IPS-NIHi7 (cell line): ENCODE results near the gene HSPA6.
"Not testable (repeated sequence)": the region's sequence is repeated elsewhere in the genome, so short reads cannot be mapped to it uniquely, and the experiment has no call there.

Experiments used
- DNase-seq: peaks from one replicate; pipeline ENCODE4 v3.0.0; 2012; ENCODE audit warnings: mixed read lengths; ENCODE audit errors: extremely low spot score

Gene HSPA6

GRCh38 chr1:161532644-161533567 is 8.6 kb downstream of the HSPA6 start:
- not testable (repeated sequence) for DNase-seq

DNA sequence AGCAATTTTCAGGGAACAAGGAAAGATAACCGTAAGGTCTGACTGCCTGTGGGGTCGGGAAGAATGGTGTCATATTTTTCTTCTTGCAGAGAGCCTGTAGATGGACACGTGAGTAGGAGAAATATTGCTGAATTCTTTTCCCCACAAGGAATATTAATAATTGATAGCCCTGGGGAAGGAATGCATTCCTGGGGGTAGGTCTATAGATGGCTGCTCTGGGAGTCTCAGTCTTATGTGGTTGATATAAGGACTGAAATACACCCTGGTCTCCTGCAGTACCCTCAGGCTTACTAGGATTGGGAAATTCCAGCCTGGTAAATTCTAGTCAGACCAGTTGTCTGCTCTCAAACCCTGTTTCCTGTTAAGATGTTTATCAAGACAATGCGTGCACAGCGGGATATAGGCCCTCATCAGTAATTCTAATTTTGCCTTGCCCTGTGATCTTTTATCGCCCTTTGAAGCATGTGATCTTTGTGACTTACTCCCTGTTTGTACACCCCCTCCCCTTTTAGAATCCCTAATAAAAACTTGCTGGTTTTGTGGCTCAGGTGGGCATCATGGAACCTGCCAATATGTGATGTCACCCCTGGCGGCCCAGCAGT is 12.8 kb downstream of the HSPA6 start:
- DNase-seq = not testable (repeated sequence)

- DNase-seq = not testable (repeated sequence)
Measured at GRCh38 chr1:161538925-161539479, 14.7 kb downstream of the HSPA6 start.

- peak; percentile 77 for DNase-seq
Measured at GRCh38 chr1:161539731-161540569, 15.6 kb downstream of the HSPA6 start.

DNA sequence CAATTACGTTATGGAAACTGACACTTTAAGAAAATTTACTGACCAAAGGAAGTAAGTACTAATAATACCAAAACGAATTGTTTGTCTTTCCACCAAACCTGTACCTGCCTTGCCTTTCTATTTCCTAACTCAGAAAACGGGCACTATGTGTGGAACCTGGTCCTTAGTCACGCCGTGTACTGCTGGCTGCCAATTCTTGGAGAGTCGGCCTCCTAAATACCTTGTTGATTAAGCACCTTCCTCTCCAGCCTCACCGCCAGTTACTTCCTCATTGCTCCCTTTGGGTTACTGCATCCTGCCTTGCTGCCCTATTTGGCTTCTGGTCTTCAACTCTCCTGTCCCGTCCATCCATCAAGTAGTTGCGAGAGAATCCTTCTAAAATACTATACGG is 16.2 kb downstream of the HSPA6 start:
- DNase-seq = not testable (repeated sequence)

DNA sequence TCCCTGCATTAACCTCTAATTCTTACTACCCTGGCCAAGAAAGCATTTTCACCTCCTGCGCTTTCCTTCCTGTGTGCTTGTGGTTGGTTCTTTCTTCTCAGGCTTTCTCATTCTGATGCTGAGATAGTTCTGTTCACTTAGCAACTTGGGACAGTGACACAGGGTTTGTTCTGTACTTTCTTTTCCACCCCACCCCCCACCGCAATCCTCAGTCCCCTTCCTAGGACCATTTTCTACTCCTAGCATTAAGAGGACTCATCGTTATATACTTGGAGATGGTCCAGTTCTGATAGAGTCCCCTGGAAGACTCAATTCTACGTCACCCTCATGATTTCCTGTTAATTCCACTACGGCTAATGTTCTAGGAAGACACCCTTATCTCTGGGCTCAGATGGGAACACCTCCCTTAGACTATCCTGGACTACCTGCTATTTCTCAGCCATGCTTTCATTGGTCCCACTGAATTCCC is 17.8 kb downstream of the HSPA6 start:
- DNase-seq = not testable (repeated sequence)

DNA sequence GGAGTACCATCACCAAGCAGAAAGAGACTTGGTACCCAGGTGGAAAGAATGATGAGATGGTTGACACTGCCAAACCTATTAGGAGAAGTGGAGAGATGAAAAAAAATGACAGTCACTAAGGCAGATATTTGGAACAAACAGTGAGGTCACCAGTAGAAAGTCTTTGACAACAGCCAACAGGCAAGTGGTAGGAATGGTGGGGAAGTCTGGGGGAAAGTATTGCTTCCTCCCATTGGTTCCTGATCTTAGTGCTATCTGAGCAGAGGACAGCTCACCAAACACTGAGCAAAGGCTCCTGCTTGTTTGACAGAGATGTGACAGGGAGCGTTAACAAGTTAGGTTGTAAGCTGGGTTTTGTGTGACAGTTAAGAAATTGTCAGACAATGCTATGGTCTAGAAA is 18.8 kb downstream of the HSPA6 start:
- not testable (repeated sequence) for DNase-seq

GRCh38 chr1:161545005-161545731 is 20.8 kb downstream of the HSPA6 start:
- not testable (repeated sequence) for DNase-seq

DNA sequence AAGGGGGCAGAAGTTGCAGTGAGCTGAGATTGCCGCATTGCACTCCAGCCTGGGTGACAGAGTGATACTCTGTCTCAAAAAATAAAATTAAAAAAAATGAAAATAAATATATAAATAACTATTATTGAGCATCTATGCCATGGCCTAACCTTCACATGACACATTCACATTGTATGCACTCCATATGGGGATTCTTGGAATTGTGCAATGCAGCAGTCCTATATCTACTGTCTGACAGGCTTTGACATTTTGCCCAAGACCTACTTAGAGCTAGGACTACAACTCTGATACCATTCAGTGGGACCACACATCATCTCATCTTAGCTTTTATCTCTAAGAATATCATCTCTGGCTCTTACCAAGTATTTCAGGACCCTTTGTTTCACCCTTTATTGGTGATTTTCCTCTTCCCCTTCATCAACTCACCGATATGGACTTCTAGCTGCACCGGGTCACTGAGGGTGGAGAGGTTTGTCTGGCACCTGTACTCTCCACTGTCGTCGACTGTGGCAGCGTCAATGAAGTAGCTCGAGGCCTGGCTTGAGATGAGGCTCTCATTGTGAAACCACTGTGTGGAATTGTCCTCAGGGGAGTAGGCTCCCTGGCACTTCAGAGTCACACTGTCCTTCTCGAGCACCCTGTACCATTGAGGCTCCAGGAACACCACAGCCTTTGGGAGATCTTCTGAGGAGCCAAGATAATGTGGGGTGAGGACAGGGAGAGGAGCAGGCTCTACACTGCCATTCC is 23.8 kb downstream of the HSPA6 start:
- DNase-seq = not testable (repeated sequence)

DNA sequence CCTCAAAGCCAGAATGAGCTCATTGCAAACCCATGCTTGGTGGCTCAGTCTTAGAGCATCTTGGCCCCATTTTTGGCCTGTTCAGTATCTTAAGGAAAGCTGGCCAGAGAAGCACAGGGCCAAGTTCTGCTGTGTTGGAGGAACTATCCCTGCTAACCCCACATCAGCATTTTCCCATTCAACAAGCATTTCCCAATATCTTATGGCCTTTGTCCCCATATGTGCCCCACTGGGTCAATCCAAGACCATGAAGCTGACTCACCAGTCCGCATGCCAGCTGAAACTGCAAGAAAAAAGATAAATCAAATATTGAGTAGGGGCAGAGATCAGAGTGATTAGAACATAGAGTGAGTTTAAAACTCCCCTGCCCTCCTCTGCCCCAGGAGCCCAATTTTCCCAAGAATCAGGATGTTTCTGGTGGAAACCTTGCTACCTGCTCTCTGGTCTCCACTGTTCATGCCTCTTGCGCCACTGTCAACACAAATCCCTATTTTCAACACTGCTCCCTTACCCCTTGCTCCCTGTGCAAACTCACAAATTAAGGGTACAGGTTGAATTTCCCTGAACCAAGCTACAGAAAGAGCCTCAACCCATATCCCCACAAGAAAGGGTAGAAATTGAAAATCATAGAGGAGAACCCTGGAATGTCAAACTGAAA is 24.5 kb downstream of the HSPA6 start:
- not testable (repeated sequence) for DNase-seq

DNA sequence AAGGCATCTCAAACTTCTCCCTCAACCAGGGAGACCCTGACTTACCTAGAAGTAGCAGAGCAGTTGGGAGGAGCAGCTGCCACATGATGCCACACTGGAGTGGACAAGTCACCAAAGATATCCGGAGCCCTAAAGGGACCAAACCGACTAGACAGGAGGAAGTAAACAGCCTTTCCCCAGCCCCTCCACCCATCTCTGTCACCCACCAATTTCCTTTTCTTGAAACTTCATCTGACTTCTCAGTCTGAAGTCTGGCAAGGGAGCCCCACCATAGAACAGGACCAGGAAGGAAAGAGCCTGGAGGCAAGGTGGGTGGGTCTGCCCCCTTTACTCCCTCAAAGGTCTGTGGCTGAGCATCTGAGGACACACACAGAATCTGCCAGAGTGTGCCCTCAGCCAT is 25.3 kb downstream of the HSPA6 start, which contains the start of gene FCGR3A:
Gene FCGR3A (minus strand): TSS at position 167 of the 400 bp plus-strand sequence. CDS start 82 bp downstream, at position 85.
- no peak for DNase-seq

DNA sequence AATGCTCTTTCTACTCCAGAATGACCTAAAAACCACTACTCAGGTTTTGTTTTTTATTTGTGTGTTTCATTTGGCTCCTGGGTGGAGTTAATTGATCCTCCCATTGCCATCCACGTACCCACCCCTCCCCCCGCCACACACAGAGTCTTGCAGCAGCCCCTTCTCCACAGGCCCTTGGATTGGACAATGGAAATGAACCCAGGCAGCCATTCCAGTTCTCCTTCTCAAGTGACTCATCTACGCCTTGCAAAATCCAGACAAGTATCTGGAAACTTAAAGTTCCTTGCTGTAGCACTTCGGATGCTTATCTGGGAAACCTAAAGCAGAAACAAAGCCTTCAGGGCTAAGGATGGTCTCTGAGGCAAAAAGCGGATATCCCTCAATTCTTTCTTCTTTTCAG is 26.6 kb downstream of the HSPA6 start:
- not testable (repeated sequence) for DNase-seq

- not testable (repeated sequence) for DNase-seq
Measured at GRCh38 chr1:161553631-161554030, 29.3 kb downstream of the HSPA6 start.

DNA sequence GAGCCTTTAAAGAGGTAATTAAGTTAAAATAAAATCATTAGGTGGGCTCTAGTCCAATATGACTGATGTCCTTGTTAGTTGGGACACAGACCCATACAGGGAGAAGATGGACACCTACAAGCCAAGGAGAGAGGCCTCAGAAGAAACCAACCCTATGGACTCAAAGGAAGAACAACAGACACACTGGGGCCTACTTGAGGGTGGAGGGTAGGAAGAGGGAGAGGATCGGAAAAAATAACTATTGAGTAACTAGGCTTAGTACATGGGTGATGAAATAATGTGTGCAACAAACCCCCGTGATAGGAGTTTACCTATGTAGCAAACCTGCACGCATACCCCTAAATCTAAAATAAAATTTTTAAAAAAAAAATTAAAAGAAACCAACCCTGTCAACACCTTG is 30.0 kb downstream of the HSPA6 start:
- DNase-seq = not testable (repeated sequence)

DNA sequence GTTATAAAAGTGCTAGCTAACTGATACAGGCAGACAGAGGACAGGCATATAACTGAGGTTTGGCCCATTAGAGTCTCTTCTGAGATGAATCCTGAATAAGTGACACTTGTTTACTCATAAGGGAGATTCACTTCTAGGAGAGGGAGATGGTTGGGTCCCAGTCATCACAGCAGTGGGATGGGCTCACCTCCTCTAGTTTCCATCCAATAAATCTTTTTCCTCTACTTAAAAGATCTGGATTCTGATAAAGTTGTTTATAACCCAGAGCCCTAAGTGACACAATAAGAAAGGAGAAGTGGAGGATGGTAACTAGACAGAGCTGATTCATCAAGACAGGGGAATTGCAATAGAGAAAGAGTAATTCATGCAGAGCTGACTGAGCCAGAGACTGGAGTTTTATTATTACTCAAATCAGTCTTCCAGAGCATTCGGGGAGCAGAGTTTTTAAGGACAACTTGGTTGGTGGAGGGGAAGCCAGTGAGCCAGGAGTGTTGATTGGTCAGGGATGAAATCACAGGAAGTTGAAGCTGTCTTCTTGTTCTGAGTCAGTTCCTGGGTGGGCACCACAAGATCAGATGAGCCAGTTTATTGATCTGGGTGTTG is 30.6 kb downstream of the HSPA6 start:
- not testable (repeated sequence) for DNase-seq

GRCh38 chr1:161556143-161556542 is 31.8 kb downstream of the HSPA6 start:
- DNase-seq = not testable (repeated sequence)

DNA sequence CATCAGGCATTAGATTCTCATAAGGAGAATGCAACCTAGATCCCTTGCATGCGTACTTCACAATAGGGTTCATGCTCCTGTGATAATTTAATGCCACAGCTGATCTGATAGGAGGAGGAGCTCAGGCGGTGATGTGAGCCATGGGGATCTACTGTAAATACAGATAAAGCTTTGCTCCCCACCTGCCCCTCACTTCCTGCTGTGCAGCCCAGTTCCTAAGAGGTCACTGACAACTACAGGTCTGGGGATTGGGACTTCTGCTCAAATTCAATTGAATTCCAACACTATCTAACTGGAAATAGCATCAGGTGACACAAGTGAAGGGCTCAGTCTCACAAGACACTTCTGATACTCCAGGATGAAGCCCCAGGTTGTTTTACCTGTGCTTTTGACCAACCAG is 32.6 kb downstream of the HSPA6 start:
- DNase-seq = not testable (repeated sequence)

- not testable (repeated sequence) for DNase-seq
Measured at GRCh38 chr1:161557506-161558450, 33.4 kb downstream of the HSPA6 start.
